ENCODE measurements around the gene PRMT7.

Gene PRMT7

GRCh38 chr16:68362262-68362913 is 51.6 kb downstream of the PRMT7 start:
- ChIA-PET POLR2A (ENCODE audit: low non-redundant PET) (no interaction called here), CTCF (interaction anchor here (0.7 to 1.0 kb wide), 2 partner anchors 77 to 87 kb away, joined by 3 read pairs; no protein-coding TSS in a partner anchor)
- no peak overlapping the region for H3K27ac ChIP-seq
- TF ChIP-seq, protein P1, sequence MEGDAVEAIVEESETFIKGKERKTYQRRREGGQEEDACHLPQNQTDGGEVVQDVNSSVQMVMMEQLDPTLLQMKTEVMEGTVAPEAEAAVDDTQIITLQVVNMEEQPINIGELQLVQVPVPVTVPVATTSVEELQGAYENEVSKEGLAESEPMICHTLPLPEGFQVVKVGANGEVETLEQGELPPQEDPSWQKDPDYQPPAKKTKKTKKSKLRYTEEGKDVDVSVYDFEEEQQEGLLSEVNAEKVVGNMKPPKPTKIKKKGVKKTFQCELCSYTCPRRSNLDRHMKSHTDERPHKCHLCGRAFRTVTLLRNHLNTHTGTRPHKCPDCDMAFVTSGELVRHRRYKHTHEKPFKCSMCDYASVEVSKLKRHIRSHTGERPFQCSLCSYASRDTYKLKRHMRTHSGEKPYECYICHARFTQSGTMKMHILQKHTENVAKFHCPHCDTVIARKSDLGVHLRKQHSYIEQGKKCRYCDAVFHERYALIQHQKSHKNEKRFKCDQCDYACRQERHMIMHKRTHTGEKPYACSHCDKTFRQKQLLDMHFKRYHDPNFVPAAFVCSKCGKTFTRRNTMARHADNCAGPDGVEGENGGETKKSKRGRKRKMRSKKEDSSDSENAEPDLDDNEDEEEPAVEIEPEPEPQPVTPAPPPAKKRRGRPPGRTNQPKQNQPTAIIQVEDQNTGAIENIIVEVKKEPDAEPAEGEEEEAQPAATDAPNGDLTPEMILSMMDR (conservative IDR thresholded peaks at IDR 0.05; ENCODE audit: low read depth): no peak
- no peak for DNase-seq (ENCODE audit: low spot score)

DNA sequence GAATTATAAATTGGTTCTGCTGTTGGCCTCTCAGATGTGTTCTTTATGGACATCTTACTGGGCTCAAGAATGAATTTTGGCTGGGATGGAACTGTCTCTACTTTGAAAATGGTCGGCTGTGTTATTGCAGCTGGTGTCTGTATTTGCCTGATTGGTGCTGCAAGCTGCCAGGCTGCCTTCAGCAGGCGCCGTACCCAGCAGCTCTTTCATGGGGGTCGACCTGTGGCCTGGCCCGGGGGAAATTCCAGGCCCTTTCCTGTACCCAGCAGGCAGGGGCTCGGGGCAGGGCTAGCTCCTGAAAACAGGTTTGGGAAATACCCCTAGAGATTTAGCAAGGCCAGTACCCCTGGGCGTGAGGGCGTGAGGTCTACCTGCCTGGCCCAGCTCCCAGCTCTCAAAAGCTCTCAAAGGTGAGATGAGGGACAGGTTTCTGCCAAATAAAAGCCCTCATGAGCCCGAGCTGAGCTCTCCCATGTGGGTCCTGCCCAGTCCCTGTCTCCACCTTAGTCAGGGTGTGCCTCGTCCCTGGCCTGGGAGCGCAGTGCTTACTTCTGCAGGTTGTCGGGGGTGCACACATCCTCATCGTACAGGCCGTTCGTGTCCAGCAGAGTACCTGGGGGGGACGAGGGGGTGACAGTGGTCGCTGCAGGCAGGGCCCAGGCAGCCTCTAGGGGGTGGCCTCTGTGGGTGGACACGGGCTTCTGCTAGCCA is 52.3 kb downstream of the PRMT7 start:
- DNase-seq (ENCODE audit: low spot score): no peak
- ChIA-PET POLR2A (ENCODE audit: low non-redundant PET) (no interaction called here), CTCF (interaction anchor here (0.7 to 1.0 kb wide), 2 partner anchors 76 to 87 kb away, joined by 3 read pairs; no protein-coding TSS in a partner anchor)
- H3K27ac ChIP-seq: no peak overlapping the region
- TF ChIP-seq, protein P1 (conservative IDR thresholded peaks at IDR 0.05; ENCODE audit: low read depth): no peak

DNA sequence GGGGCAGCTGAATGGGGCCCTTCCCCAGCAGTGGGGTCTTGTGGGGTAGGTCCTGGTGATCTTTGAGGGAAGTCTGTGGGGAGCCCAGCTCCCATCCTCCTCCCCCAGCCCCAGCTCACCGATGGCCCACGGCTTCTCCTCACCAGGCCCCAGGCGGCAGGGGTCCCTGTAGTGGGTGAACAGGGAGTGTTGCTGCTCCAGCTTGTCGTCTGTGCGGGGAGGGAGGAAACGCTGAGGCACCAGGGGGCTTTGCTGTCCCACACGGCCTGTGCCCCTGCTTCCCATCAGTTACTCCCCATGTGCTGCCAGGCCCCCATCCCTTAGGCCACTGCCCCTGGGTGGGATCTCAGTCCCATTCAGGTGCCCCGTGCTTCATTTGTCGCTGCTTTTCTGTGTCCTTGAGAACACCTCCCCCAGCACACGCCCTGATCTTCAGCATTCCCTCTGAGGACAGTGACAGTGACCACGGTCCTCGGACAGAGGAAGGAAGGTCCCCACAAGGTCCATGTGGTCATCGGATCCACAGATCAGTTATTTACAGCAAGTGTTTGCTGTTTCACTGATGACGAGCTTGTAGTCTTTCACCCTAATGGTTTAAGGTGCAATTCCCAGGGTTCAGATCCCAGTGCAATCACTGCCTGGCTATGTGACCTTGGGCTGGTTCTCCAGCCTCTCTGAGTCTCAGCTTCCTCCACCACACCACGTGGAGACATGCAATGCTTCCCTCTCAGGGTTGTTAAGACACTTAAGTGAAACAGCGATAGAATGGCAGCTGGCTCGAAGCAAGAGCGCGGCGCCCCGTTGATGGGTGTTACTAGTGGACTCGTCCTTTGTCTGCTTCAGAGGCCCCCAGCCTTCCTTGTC is 53.1 kb downstream of the PRMT7 start:
- CTCF ChIA-PET: no interaction called here
- DNase-seq (ENCODE audit: low spot score): no peak
- no peak overlapping the region for H3K27ac ChIP-seq
- TF ChIP-seq, protein P1 (conservative IDR thresholded peaks at IDR 0.05; ENCODE audit: low read depth): no peak
- POLR2A ChIA-PET (ENCODE audit: low non-redundant PET): no interaction called here

DNA sequence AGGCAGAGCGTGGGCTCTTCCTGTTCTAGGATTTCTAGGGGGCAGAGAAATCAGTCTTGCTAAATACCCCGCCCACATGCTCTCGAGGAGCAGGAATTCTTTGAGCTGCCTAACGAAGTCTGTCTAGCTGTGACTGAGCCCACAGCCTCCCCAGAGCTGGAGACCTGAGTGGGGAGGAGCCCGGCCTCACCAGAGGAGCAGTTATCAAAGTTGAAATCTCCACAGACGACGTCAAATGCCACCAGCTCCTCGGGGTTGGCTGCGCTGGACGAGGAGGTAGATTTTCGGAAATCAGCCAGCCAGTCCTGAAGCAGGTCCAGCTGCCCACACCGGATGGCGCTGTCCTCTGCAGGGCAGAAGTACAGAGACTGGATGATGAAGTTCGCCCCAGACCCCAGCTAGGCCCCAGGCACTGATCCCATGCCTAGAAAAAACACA is 53.8 kb downstream of the PRMT7 start:
- TF ChIP-seq, protein P1 (conservative IDR thresholded peaks at IDR 0.05; ENCODE audit: low read depth): no peak
- DNase-seq (ENCODE audit: low spot score): no peak
- CTCF ChIA-PET: no interaction called here
- POLR2A ChIA-PET (ENCODE audit: low non-redundant PET): no interaction called here
- H3K27ac ChIP-seq: no peak overlapping the region

DNA sequence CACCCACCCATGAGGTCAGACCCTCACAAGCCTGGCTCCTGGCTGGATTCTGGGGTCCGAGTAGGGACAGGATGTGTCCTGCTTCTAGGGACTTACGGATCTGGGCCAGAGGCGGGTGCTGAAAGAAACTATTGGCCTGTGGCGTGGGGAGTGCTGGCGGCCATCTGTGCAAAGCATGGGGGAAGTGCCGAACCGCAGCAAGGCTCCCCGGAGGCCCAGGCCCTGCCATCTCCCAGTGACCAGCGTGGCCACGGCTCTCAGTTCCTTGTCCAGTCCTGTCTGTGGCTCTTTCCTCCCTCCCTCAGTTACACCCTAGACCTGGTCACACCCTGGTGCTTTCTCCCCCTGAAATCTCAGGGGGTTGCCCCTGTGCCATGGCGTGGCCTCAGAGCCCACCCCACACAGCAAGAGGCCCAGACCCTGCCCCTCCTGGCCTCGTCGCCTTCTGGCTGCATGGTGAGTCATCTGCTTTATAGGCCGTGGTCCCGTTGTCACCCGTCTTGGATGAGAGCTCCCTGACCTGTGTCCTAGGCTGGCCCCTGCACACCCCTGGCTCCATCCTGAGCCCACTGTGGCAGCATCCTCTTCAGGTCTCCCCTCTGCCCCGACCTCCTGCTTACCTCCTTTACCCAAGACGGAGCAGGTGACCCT is 54.5 kb downstream of the PRMT7 start:
- H3K27ac ChIP-seq: no peak overlapping the region
- TF ChIP-seq, protein P1 (conservative IDR thresholded peaks at IDR 0.05; ENCODE audit: low read depth): no peak
- ChIA-PET POLR2A (ENCODE audit: low non-redundant PET) (no interaction called here), CTCF (interaction anchor here (0.9 kb wide), 1 partner anchor 13 kb away, joined by 4 read pairs; no protein-coding TSS in a partner anchor)
- no peak for DNase-seq (ENCODE audit: low spot score)

GRCh38 chr16:68366062-68366461 is 55.2 kb downstream of the PRMT7 start:
- ChIA-PET POLR2A (ENCODE audit: low non-redundant PET) (no interaction called here), CTCF (interaction anchor here (0.9 kb wide), 1 partner anchor 12 kb away, joined by 4 read pairs; no protein-coding TSS in a partner anchor)
- DNase-seq (ENCODE audit: low spot score): no peak
- H3K27ac ChIP-seq: no peak overlapping the region
- TF ChIP-seq, protein P1 (conservative IDR thresholded peaks at IDR 0.05; ENCODE audit: low read depth): no peak
